GM12872 (cell line): Measurements from ENCODE around the gene FSCN2.

Source experiments
- CTCF ChIP-seq: IDR thresholded peaks from 3 replicates; pipeline ENCODE4 v1.5.1; 2011; ENCODE audit warnings: low read depth, mild to moderate bottlenecking, low read length, moderate library complexity; ENCODE audit not compliant: insufficient read depth

Gene FSCN2

DNA sequence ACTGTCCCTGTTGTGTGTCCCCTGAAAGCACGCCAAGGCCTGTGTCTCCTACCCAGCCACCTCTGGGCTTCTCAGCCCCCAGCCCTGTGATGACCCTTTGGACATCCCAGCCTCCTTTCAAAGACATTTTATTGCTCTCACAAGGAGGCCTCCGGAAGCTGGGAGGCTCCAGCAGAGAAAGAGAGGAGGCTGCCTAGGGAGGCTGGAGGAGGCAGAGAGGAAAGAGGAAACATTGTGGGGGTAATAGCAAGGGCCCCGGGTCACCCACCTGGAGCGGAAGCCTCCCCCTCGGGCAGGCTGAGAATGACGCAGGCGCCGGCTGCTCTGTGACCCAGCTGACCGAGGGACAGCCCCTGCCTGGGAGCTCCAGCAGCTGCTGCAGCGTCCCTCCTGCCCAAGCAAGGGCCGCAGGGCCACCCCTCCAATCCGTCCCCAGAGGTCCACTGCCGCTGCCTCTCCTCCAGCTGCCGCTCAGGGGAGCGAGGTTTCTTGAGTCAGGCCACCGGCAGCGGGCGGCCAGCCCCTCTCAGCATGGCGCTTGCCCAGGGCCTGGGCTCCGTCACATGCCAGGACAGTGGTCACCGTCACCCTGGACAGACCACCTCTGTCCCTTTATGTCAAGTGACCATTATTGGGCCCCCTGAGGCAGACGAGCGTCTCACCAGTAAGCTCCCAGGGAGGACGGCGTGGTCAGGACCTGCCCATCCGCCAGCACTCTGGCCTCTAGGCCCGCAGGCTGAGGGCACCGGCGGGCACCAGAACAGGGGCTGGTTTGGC, 44.9 kb upstream of the FSCN2 start:
- no peak for TF ChIP-seq CTCF

- TF ChIP-seq CTCF, result no peak
Observed at GRCh38 chr17:81483862-81484194, 44.3 kb upstream of the FSCN2 start.

DNA sequence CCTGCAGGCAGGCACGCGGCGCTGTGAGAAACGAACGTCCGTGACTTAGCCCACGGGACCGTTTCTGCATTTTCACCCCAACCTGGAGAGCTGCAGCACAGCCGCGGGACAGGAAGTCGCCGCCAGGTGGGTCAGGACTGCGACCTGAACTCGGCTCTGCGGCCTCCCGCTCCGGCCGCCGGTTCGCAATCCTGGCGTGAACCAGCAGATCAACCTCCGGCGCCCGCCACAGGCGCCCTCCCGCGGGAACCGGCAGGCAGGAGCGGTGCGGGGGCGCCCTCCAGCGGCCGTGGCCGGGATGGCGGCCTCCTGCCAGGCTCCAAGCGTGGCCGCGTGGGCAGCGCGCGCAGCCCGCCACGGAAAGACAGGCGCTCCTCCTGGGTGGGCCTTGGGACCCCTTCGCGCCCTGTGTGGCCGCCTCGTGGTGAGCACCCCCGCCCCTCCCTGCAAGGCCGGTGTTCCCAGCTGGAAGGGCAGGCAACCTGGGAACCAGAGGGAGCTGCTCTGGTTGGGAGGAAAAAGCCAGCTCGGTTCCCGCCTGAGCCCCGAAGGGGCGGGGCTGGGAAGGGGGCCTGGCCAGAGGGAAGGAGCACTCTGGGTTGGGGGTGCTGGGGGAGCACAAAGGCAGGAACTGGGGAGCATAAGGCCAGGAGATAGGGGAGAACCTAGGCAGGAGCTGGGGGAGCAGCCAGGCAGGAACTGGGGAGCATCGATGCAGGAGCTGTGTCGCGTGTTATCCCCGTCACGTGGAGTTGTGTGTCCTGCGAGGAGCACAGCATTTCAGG, 43.8 kb upstream of the FSCN2 start:
- TF ChIP-seq CTCF, result peak; percentile 90

GRCh38 chr17:81486199-81486810, 41.9 kb upstream of the FSCN2 start:
- no peak for TF ChIP-seq CTCF

DNA sequence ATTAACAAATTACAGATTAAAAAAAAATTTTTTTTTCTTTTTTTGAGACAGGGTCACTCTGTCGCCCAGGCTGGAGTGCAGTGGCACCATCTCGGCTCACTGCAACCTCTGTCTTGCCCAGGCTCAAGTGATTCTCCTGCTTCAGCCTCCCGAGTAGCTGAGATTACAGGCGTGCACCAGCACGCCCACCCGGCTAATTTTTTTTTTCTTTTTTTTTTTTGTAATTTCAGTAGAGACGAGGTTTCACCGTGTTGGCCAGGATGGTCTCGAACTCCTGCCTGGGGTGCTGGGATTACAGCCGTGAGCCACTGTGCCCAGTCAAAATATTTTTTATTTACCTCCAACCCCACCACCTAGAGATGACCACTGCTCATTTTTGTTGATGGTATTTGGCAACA, 41.1 kb upstream of the FSCN2 start:
- no peak for TF ChIP-seq CTCF

- no peak for TF ChIP-seq CTCF
Observed at GRCh38 chr17:81487487-81488275, 40.5 kb upstream of the FSCN2 start.
